ENCODE results near the gene UGT1A9.
A peak's percentile ranks its signal among the peaks of the same experiment; 100 is the strongest.

The UGT1A9 gene

DNA sequence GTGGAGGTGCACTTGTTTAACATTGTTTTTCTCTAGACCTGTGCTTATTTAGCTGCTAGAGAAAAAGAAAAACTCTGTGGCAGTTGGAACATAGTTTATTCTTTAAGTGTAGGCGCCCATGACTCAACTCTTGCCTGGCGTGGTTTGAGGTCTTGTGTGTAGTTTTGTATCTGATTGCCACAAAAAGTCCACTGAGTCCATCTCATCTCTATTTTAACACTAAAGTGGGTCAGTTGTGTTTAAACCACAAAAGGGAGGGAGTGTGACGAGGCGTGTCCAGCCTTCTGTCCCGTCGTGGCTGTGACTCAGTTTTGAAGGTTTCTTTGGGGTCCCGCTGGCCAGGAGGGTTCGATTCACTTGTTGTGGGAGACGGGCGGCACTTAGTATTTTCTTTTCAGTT, 15.3 kb upstream of the UGT1A9 start:
- WGBS (ENCODE audit: extremely low coverage, insufficient coverage, insufficient read length): no CpG with 5 or more reads among the region's 10 CpGs

GRCh38 chr2:233658610-233659009, 13.1 kb upstream of the UGT1A9 start:
- no peak overlapping the region for H2BK120ac ChIP-seq (ENCODE audit: insufficient read depth, low read length, poor library complexity)

More for the DNA sequence above, 15.3 kb upstream of the UGT1A9 start:
- no peak for DNase-seq
- Histone ChIP-seq H4K91ac (ENCODE audit: low read depth, low read length) (no peak overlapping the region), H2BK5ac (ENCODE audit: low read depth, low read length, poor library complexity) (no peak overlapping the region), H3K79me1 (ENCODE audit: low read length) (no peaks in the 10 kb centered on the region), H3K27ac (ENCODE audit: low read depth, low read length) (no peak overlapping the region), H2AFZ (ENCODE audit: insufficient read depth, low read length, poor library complexity) (no peak overlapping the region), H2AK5ac (ENCODE audit: low read length) (no peak overlapping the region), H3K18ac (ENCODE audit: low read length) (no peak overlapping the region), H3K36me3 (ENCODE audit: control insufficient read depth in 1 of 2, insufficient read depth in 2 of 2, low read length in 2 of 2) (no peaks in the 10 kb centered on the region), H3K4me2 (ENCODE audit: low read length) (no peak overlapping the region), H3K79me2 (ENCODE audit: control insufficient read depth, insufficient read depth, low read length, poor library complexity) (no peaks in the 10 kb centered on the region), H3K4me1 (ENCODE audit: control insufficient read depth in 1 of 2, insufficient read depth in 2 of 2, low read length in 2 of 2) (no peaks in the 10 kb centered on the region), H2BK12ac (ENCODE audit: low read length) (no peak overlapping the region), H2BK120ac (ENCODE audit: insufficient read depth, low read length, poor library complexity) (no peak overlapping the region), H3K23ac (ENCODE audit: low read length) (no peak overlapping the region), H3K9me3 (ENCODE audit: insufficient read depth, low read depth, low read length) (no peaks in the 10 kb centered on the region), H3K4ac (ENCODE audit: low read depth, low read length) (no peak overlapping the region), H3K14ac (ENCODE audit: low read length) (no peak overlapping the region), H3K9ac (ENCODE audit: low read length) (no peak overlapping the region), H3K4me3 (ENCODE audit: low read depth, low read length) (no peak overlapping the region), H3K27me3 (ENCODE audit: insufficient read depth, low read length) (no peaks in the 10 kb centered on the region), H4K12ac (ENCODE audit: low read depth, low read length) (no peak overlapping the region), H4K8ac (ENCODE audit: low read depth, low read length) (no peak overlapping the region)

DNA sequence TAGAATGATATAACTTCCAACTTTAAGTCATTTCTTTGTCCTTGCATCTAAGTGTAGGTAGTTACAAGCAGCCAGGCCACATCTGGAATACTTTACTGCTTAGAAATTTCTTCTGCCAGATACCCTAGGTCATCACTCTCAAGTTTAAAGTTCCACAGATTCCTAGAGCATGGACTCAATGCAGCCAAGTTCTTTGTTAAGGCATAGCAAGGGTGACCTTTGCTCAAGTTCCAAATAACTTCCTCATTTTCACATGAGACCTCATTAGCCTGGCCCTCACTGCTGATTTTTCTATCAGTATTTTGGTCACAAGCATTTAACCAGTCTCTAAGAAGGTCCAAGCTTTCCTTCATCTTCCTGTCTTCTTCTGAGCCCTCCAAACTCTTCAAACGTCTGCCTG, 7.8 kb upstream of the UGT1A9 start:
- no peak overlapping the region for H2BK5ac ChIP-seq (ENCODE audit: low read depth, low read length, poor library complexity)
- no peak overlapping the region for H3K27ac ChIP-seq (ENCODE audit: low read depth, low read length)
- no peak overlapping the region for H3K23ac ChIP-seq (ENCODE audit: low read length)
- H3K4me3 ChIP-seq (ENCODE audit: low read depth, low read length): no peak overlapping the region
- H3K36me3 ChIP-seq (ENCODE audit: control insufficient read depth in 1 of 2, insufficient read depth in 2 of 2, low read length in 2 of 2): no peaks in the 10 kb centered on the region
- no peak overlapping the region for H2BK12ac ChIP-seq (ENCODE audit: low read length)
- H3K79me2 ChIP-seq (ENCODE audit: control insufficient read depth, insufficient read depth, low read length, poor library complexity): no peaks in the 10 kb centered on the region
- no peaks in the 10 kb centered on the region for H3K9me3 ChIP-seq (ENCODE audit: insufficient read depth, low read depth, low read length)
- no peak overlapping the region for H2BK120ac ChIP-seq (ENCODE audit: insufficient read depth, low read length, poor library complexity)
- no CpG with 5 or more reads among the region's 1 CpG for WGBS (ENCODE audit: extremely low coverage, insufficient coverage, insufficient read length)
- H3K14ac ChIP-seq (ENCODE audit: low read length): no peak overlapping the region
- no peaks in the 10 kb centered on the region for H3K79me1 ChIP-seq (ENCODE audit: low read length)
- H3K27me3 ChIP-seq (ENCODE audit: insufficient read depth, low read length): no peaks in the 10 kb centered on the region
- no peaks in the 10 kb centered on the region for H3K4me1 ChIP-seq (ENCODE audit: control insufficient read depth in 1 of 2, insufficient read depth in 2 of 2, low read length in 2 of 2)
- peak in 1 of 2 donors; percentile 23 for DNase-seq
- H4K12ac ChIP-seq (ENCODE audit: low read depth, low read length): no peak overlapping the region
- no peak overlapping the region for H2AK5ac ChIP-seq (ENCODE audit: low read length)
- H4K8ac ChIP-seq (ENCODE audit: low read depth, low read length): no peak overlapping the region
- H4K91ac ChIP-seq (ENCODE audit: low read depth, low read length): no peak overlapping the region
- no peak overlapping the region for H3K4ac ChIP-seq (ENCODE audit: low read depth, low read length)
- H3K18ac ChIP-seq (ENCODE audit: low read length): no peak overlapping the region
- H2AFZ ChIP-seq (ENCODE audit: insufficient read depth, low read length, poor library complexity): no peak overlapping the region
- no peak overlapping the region for H3K9ac ChIP-seq (ENCODE audit: low read length)
- no peak overlapping the region for H3K4me2 ChIP-seq (ENCODE audit: low read length)

More at GRCh38 chr2:233658610-233659009, 13.1 kb upstream of the UGT1A9 start:
- H3K4ac ChIP-seq (ENCODE audit: low read depth, low read length): no peak overlapping the region
- H4K91ac ChIP-seq (ENCODE audit: low read depth, low read length): no peak overlapping the region
- H3K4me2 ChIP-seq (ENCODE audit: low read length): no peak overlapping the region
- H4K12ac ChIP-seq (ENCODE audit: low read depth, low read length): no peak overlapping the region
- H3K9ac ChIP-seq (ENCODE audit: low read length): no peak overlapping the region
- no peak overlapping the region for H3K27ac ChIP-seq (ENCODE audit: low read depth, low read length)
- H3K18ac ChIP-seq (ENCODE audit: low read length): no peak overlapping the region
- no peak overlapping the region for H3K14ac ChIP-seq (ENCODE audit: low read length)
- H2BK12ac ChIP-seq (ENCODE audit: low read length): no peak overlapping the region
- H3K27me3 ChIP-seq (ENCODE audit: insufficient read depth, low read length): no peaks in the 10 kb centered on the region
- H3K4me1 ChIP-seq (ENCODE audit: control insufficient read depth in 1 of 2, insufficient read depth in 2 of 2, low read length in 2 of 2): no peaks in the 10 kb centered on the region
- H3K79me2 ChIP-seq (ENCODE audit: control insufficient read depth, insufficient read depth, low read length, poor library complexity): no peaks in the 10 kb centered on the region
- H3K23ac ChIP-seq (ENCODE audit: low read length): no peak overlapping the region
- DNase-seq: no peak
- H4K8ac ChIP-seq (ENCODE audit: low read depth, low read length): no peak overlapping the region
- H3K36me3 ChIP-seq (ENCODE audit: control insufficient read depth in 1 of 2, insufficient read depth in 2 of 2, low read length in 2 of 2): no peaks in the 10 kb centered on the region
- H3K79me1 ChIP-seq (ENCODE audit: low read length): no peaks in the 10 kb centered on the region
- no peak overlapping the region for H2AK5ac ChIP-seq (ENCODE audit: low read length)
- H3K4me3 ChIP-seq (ENCODE audit: low read depth, low read length): no peak overlapping the region
- H2AFZ ChIP-seq (ENCODE audit: insufficient read depth, low read length, poor library complexity): no peak overlapping the region
- H3K9me3 ChIP-seq (ENCODE audit: insufficient read depth, low read depth, low read length): no peaks in the 10 kb centered on the region
- no peak overlapping the region for H2BK5ac ChIP-seq (ENCODE audit: low read depth, low read length, poor library complexity)

DNA sequence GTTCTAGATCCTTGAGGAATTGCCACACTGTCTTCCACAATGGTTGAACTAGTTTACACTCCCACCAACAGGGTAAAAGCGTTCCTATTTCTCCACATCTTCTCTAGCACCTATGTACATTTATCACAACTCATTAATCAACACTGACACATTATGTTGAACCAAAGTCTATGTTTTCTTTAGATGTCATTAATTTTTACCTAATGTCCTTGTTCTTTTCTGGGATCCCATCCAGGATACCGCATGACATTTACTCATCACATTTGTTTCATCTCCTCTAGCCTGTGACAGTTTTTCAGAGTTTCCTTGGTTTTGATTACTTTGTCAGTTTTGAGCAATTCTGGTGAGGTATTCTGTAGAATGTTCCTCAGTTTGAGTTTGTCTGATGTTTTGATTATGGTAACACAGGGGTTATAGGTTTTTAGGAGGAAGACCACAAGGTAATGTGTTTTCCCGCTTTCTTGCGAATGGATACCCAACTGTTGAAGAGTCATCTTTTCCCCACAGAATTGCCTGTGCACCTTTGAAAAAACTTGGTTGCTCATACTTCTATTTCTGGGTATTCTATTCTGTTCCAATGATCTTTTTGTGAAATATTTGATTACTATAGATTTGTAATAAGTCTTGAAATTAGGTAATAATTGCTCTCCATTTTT, 3.0 kb upstream of the UGT1A9 start:
- Histone ChIP-seq H3K79me2 (ENCODE audit: control insufficient read depth, insufficient read depth, low read length, poor library complexity) (no peaks in the 10 kb centered on the region), H4K12ac (ENCODE audit: low read depth, low read length) (no peak overlapping the region), H3K4ac (ENCODE audit: low read depth, low read length) (no peak overlapping the region), H3K27me3 (ENCODE audit: insufficient read depth, low read length) (no peaks in the 10 kb centered on the region), H2AFZ (ENCODE audit: insufficient read depth, low read length, poor library complexity) (no peak overlapping the region), H4K8ac (ENCODE audit: low read depth, low read length) (no peak overlapping the region), H4K91ac (ENCODE audit: low read depth, low read length) (no peak overlapping the region), H3K27ac (ENCODE audit: low read depth, low read length) (no peak overlapping the region), H3K4me3 (ENCODE audit: low read depth, low read length) (no peak overlapping the region), H2BK120ac (ENCODE audit: insufficient read depth, low read length, poor library complexity) (no peak overlapping the region), H3K23ac (ENCODE audit: low read length) (no peak overlapping the region), H3K79me1 (ENCODE audit: low read length) (no peaks in the 10 kb centered on the region), H3K9me3 (ENCODE audit: insufficient read depth, low read depth, low read length) (no peaks in the 10 kb centered on the region), H3K4me2 (ENCODE audit: low read length) (no peak overlapping the region), H3K4me1 (ENCODE audit: control insufficient read depth in 1 of 2, insufficient read depth in 2 of 2, low read length in 2 of 2) (no peaks in the 10 kb centered on the region), H3K9ac (ENCODE audit: low read length) (no peak overlapping the region), H2BK12ac (ENCODE audit: low read length) (no peak overlapping the region), H2BK5ac (ENCODE audit: low read depth, low read length, poor library complexity) (no peak overlapping the region), H3K14ac (ENCODE audit: low read length) (no peak overlapping the region), H2AK5ac (ENCODE audit: low read length) (no peak overlapping the region), H3K36me3 (ENCODE audit: control insufficient read depth in 1 of 2, insufficient read depth in 2 of 2, low read length in 2 of 2) (no peaks in the 10 kb centered on the region), H3K18ac (ENCODE audit: low read length) (no peak overlapping the region)
- WGBS (ENCODE audit: extremely low coverage, insufficient coverage, insufficient read length): no CpG with 5 or more reads among the region's 4 CpGs
- no peak for DNase-seq
